NOMO-1 treated with dmso at 0.1 percent for 144 hours (cell line): ENCODE measurements around the gene INPP4A.

Experiments
- DNase-seq: peaks from one replicate; lab custom pipeline; 2025; ENCODE audit not compliant: unreplicated experiment; lab: John Stamatoyannopoulos, UW

INPP4A gene

GRCh38 chr2:98489971-98490962 is 45.6 kb downstream of the INPP4A start:
- DNase-seq: no peak

- DNase-seq: no peak
Observed at GRCh38 chr2:98492441-98492840, 47.8 kb downstream of the INPP4A start.

GRCh38 chr2:98494699-98495098 is 50.0 kb downstream of the INPP4A start:
- DNase-seq: no peak

GRCh38 chr2:98496750-98497493 is 52.3 kb downstream of the INPP4A start:
- DNase-seq: no peak

GRCh38 chr2:98498703-98499440 is 54.2 kb downstream of the INPP4A start:
- no peak for DNase-seq

GRCh38 chr2:98500561-98500960 is 55.9 kb downstream of the INPP4A start:
- no peak for DNase-seq

- no peak for DNase-seq
Observed at GRCh38 chr2:98501223-98501622, 56.6 kb downstream of the INPP4A start.

GRCh38 chr2:98501876-98502275 is 57.2 kb downstream of the INPP4A start:
- no peak for DNase-seq

- no peak for DNase-seq
Observed at GRCh38 chr2:98502556-98503335, 58.1 kb downstream of the INPP4A start.

- DNase-seq: no peak
Observed at GRCh38 chr2:98503481-98504105, 58.9 kb downstream of the INPP4A start.

- no peak for DNase-seq
Observed at GRCh38 chr2:98504381-98505109, 59.9 kb downstream of the INPP4A start.

- peak; percentile 78 for DNase-seq
Observed at GRCh38 chr2:98505311-98505808, 60.7 kb downstream of the INPP4A start.

- no peak for DNase-seq
Observed at GRCh38 chr2:98505971-98506664, 61.5 kb downstream of the INPP4A start.

GRCh38 chr2:98506881-98507280 is 62.2 kb downstream of the INPP4A start:
- no peak for DNase-seq

- DNase-seq: no peak
Observed at GRCh38 chr2:98507461-98507860, 62.8 kb downstream of the INPP4A start.

- no peak for DNase-seq
Observed at GRCh38 chr2:98507891-98508708, 63.4 kb downstream of the INPP4A start.

- DNase-seq: peak; percentile 78
Observed at GRCh38 chr2:98508709-98509066, 64.0 kb downstream of the INPP4A start.
